Measurements from ENCODE around the gene MAF. TPM values are rescaled to one million over a fixed set of nuclear protein-coding genes. Genes with fewer than 3 reads are reported as not detected.

Gene MAF
- total RNA-seq, 1 experiment from 2014 or later: 2.6 TPM

DNA sequence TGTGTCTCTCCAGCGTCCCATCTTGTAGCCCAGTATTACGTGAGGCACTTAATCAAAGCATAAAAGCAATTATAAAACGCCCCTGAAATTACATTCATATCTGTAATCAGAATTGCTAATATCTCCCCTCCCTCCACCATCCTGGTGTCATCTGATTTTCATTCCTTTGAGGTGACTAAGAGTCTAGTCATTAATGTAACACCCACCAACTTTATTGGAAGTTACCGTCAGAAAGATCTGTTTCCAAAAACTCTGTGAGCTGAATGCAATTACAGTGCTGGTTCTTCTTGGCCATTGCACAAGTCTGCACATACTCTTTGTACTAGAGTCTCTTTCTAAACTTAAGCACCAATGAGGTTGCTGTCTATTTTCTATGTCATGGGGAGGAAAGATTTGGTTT, 12.5 kb upstream of the MAF start:
- peak; percentile 54 for DNase-seq (ENCODE audit: low read depth)

DNA sequence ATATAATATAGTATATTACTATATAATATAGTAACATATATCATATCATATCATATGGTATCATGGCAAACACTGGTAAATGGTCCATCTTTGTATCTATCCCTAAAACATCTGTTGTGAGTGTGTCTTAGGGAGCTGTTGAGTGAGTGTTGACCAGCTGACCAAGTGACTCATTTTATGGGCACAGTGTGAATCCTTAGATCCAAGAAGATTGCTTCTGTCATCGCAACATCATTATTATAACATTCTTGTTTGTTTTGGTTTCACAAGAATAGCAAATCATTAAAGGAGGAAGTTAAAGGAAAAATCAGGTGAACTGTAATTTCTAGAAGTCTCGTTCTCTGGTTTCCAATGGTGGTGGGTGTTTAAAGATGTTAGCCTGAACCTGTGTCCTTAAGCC, 11.7 kb upstream of the MAF start:
- peak; percentile 88 for DNase-seq (ENCODE audit: low read depth)

DNA sequence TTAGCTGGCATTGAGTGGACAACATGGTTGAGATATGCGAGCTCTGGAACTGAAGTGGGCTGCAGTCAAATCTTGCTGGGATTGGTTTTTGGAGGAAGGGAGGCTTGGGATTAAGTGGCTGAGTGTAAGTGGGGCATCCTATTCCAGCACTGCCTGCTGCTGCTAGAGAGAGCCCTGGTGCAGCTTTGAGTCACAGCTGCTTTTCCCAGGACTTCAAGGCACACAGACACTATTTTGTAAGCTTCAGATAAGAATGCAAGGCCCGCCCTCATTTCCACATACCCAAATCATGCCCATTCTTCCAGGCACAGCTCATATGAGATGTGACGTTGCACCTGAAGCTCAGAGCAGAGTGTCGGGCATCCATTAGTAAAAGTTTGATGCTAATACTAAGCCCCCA, 10.2 kb upstream of the MAF start:
- peak; percentile 25 for DNase-seq (ENCODE audit: low read depth)

DNA sequence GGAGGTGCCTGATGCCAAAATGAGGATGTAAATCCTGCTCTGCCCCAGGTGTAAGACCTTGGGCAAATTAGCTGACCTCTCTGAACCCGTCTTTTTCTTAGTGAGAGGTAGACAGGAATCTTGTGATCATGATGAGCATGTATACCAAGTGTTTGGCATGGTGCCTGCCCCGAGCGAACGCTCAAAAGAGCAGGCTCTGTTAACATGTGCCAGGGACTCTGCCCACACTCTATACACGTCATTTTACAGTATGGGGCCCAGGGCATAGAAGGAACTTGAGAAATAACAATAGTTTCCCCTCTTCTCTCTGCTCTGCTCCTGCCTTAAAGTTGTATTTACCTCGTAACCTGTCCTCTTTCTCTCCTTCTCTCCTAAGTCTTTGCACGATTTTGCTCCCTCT, 9.3 kb upstream of the MAF start:
- no peak for DNase-seq (ENCODE audit: low read depth)

DNA sequence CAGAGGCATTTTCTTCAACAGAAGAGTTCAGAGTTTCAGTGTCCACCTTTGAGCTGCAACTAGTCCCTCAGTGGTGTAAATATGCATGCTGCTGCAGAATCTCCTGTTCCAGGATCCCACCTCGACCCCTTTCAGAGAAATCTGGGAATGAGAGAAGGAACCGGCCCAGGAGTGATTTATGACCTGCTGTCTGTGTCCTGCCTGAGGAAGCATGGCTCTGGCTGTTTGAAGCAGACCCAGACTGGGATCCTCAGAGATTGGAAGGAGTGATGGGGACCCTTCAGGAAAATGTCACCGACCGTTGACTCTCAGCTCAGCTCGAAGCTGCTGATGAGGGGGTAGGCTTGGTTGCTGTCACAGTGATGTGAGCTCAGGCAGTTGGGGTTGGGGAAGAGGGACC, 8.4 kb upstream of the MAF start:
- no peak for DNase-seq (ENCODE audit: low read depth)

DNA sequence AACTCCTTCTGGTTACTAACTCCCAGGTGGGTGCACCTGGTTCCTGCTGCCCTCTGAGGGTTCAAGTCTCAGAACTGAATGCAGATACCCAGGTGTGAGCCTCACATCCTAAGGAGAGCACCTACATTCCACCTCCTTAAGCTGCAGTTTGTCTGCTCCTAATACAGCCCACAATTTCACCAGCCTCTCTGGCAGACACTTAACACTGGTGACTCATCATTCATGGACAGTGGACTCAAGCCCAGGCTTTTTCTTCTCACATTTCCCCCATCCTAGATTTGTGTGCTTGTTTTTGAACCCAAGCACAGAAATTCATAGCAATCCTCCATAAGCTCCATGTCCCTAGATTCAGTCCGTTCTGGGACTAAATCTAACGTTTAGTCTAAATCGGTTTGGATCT, 7.0 kb upstream of the MAF start:
- DNase-seq (ENCODE audit: low read depth): peak; percentile 66

DNA sequence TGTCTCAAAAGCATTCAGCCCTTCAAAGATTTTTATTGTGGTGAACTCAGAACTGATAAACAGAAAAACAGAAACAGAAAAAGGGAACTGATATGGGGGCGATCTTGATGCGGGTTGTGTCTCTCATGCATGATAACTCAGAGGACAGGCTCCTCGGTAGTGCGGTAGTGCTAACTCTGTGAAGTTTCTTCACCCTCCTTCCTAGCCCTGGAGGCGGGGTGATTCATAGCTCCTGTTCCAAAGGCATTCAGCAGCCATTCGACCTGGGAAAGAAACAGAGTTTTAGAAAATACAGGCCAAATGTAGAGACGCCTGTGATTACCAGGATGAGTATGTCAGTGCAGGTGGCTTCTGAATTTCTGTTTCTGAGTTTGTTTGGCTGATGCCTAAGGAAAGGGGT, 5.5 kb upstream of the MAF start:
- DNase-seq (ENCODE audit: low read depth): peak; percentile 17

DNA sequence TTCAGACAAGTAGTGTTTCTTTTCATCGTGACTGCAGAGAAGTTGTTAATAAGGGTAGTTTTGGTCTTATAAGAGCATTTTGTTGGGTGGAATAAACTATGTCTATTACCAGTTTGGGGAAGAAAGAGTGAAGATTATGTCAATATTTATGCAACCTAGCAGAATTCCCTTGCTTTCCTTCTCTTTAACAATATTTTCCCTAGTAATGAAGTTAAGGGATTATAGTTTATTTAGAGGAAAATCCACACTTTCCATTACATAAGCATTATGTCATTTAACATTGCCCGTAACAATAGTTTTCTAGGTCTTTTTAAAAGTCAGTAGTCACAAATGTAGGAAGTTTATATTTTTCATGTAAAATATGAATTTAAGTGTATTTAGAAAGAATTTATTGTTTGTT, 2.5 kb upstream of the MAF start:
- no peak for DNase-seq (ENCODE audit: low read depth)

DNA sequence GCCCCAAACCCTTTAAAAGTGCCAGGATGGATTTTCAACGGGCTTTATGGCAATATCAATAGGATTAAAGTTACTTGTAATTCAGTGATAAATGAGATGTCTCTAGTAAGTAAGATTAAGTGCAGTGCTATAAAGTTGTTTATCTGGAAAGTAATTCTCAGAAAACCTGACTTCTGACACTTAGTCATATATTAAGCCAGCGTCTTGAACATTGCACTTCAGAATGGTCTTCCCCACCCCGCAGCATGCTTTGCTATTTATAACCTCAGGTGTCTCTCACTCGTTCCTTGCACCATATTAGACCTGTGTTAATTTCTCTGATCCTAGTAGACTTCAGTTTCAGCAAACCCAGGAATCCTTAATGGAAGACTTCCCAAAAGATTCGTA, 2.1 kb upstream of the MAF start:
- DNase-seq (ENCODE audit: low read depth): no peak

DNA sequence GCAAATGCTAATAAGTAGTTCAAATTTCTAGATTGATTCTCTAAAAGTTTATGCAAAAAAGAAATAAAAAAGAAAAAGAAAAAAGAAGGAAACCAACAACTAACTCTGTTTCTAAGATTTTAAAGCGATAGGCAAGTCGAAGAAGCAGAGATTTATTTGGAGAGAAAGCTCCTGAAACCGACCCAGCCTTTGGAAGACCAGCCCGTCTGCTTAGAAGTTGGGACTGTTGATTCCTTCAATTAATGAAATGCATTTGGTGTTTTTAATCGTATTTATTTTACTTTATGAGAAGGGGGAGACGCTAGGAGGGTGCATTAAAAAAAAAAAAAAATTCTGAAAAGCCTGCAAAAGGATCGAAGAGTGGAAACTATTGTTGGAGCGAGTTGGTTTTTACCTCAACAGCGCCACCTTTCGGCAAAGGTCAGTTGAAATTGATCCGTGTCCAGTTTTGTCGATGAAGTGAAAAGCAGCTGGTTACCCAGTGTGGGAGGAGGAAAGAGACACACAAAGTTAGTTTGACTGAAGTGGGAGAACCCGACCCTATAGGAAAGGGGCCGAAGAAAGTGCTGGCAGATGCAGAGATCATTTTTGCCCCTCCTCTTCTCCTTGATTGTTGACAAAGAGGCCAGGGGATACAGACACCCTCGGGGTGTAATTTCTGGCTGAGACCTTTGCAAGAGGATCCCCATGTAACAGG, 1.5 kb upstream of the MAF start:
- peak; percentile 83 for DNase-seq (ENCODE audit: low read depth)

DNA sequence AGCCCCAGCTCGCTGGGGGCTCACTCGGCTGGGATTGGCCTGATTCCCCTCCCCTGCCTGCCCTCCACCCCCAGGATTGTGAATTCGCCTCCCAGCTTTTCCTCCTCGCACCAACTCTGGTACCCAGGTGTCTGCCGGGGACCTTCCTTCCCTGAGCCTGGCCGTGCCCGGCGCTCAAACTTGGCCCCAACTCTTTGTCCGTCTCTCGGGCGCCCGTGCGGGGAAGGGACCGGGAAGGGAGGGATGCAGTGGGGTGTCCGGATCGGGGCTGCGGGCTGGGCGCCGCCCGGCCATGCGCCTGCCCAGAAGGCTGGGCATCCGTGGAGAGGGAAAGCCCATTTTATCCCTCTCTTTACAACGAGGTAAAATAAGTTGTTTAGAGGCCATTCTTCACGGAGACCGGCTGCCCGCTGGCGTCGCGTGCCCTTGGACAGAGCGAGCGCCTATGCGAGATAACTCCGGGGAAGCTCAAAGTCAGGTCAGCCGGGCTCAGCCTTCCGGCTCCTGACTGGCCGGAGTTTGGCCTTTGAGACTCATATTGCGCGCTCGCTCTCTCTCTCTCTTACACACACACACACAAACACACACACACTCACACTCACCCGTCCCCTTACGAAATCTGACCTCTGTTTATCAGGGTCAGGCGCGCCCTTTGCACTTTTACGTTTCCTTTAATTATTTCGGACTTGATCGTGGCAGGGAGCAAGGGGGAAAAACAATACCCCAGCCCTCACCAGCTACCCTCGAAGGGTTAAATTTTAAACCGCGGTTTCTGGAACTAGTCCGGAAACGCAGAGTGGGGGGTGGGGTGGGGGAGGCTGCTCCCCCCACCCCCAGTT, 774 bp upstream of the MAF start:
- DNase-seq (ENCODE audit: low read depth): peak; percentile 49

DNA sequence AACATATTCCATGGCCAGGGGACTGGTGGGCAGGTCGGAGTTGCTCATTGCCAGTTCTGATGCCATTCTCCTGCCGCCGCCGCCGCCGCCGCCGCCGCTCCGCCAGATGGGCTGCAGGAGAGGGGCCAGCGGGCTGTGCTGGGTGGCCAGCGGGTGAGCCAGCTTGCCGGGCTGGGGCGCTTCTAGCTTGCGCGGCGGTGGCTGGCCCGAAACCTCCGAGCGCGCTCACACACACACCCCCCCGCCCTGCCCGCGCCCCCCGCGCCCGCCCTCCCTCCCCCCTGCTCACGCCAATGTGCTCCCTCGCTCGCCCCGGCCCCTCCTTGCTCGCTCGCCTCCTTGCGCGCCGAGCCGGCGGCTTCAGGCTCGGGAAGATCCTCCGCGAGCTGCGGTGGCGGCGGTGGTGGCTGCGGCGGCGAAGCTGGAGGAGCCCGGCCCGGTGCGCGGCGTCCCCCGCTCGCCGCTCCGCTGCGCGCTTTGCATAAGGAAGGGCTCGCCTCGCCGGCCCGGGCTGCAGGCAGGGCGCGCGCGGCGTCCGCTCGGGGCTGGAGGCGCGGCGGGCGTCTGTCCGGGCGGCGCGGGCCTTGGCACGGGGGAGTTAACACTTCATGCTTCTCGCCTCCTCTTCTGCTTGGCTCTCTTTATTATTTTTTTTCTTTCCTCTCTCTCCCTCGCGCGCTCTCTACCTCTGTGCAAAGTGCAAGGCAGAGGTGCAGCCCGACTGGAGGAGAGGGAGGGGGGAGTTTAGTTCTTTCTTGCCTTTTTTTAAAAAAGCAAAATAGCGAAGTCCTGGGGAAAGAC, 500 bp downstream of the MAF start:
- peak; percentile 35 for DNase-seq (ENCODE audit: low read depth)

DNA sequence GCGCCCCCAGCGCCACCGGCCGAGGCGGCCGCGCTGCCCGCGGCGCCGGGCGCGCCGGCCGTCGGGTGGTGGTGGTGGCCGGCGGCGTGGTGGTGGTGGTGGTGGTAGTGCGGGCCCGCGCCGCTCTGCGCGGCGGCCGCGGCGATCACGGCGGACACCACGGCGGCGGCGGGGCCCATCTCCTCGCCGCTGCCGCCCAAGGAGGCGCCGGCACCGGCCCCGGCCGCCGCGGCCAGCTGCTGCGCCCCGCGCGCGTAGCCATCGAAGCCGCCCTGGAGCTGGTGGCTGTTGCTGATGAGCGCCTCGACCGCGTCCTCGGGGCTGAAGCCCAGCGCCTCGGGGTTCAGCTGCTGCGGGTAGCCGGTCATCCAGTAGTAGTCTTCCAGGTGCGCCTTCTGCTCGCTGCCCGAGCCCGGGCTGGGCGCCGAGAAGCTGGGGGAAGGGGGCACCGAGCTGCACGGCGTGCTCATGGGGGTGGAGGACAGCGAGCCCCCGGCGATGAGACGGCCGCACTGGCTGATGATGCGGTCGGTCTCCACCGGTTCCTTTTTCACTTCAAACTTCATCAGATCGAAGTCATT, 1.2 kb downstream of the MAF start:
- DNase-seq (ENCODE audit: low read depth): peak; percentile 13

DNA sequence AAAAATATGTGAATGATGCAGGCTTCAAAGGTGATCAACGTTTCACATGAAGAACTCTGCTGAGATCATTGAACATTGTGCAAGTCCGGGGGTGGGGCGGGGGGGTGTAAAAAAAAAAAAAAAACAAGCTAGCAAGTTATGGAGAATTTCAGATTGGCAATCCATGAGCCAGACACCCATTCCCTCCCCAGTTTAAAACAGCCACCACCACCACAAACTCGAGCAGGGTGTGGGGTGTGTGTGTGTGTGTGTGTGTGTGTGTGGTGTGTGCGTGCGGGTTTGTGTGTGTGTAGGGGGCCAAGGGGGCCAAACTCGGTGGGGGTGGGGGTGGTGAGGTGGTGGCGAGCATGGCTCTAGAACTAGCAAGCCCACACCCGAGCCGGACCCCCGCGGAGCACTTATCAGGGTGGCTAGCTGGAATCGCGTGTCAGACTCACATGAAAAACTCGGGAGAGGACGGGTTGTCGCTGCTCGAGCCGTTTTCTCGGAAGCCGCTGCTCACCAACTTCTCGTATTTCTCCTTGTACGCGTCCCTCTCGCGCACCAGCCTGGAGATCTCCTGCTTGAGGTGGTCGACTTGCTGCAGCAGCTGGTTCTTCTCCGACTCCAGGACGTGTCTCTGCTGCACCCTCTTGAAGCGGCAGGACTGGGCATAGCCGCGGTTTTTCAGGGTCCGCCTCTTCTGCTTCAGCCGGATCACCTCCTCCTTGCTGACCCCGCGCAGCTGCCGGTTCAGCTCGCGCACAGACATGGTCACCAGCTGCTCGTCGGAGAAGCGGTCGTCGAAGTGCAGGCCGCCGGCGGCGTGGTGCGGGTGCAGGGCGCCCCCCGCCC, 2.0 kb downstream of the MAF start:
- DNase-seq (ENCODE audit: low read depth): peak; percentile 79

DNA sequence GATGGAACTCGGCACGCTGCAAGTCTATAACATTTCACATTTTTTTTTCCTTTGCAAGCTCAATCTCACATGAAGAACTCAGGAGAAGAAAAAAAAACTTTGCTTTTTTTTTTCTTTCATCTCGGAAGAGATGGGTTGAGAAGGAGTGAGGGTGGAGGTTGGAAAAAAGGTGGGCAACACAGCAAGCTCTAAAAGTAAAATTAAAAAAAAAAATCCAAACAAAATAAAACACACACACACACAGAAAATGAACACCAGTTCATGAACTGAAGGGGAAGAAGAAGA, 2.5 kb downstream of the MAF start:
- DNase-seq (ENCODE audit: low read depth): no peak

DNA sequence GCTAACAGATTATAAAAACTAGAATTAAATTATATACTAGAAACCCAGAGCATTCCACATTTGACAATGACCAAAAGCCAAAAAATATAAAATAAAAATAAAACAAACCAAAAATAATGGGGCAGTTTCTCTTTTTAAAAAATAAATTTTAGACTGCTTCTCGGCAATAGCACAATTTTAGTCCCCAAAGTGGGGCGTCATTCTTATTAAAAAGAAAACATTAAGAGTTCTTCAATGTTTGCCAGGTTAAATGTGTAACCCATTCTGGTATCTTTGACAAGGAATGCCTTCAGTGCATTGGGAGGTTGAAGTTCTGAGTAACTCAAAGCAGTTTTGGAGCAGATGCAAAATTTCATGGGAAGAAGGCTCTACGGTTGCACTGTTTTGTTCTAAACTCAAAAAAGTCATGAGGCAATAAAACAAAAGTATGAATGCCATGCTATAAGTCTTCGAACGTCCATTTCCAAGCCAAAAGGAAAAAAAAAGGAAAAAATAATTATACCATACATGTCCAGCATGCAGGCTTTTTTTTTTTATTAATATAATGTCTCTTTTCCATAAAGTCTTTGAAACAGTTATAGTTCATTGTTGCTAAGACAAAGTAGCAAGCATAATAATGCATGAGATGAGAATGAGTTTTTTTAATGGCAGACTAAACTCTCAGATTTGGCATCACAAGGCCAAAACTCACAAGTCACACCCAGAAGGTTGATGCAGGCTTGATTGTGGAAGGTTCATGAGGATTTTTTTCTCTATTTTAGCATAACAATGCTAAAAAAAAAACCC, 3.1 kb downstream of the MAF start:
- peak; percentile 3 for DNase-seq (ENCODE audit: low read depth)

DNA sequence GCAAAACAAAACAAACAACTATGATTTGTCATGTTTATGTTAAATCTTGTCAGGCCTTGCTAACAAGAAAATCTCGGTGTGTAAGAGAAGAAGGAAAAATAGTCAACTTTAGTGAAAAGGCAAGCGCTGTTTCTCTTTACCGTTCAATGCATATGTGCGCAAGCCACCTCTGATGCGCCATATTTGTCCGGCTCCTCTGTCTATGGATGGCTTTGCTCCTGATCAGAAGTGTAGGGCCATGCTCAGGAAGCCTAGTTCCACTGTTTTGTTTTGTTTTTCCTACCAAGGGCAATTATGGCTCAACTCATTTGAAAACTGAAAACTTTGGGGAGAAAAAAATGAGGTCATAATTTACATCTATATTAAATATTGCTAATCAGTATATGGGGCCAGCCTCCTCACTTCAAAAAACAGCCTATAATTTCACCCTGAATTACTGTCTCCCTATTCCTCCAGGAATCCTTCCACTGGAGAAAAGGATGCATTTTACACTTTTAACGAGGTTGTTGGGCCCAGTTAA, 4.5 kb downstream of the MAF start:
- DNase-seq (ENCODE audit: low read depth): no peak

DNA sequence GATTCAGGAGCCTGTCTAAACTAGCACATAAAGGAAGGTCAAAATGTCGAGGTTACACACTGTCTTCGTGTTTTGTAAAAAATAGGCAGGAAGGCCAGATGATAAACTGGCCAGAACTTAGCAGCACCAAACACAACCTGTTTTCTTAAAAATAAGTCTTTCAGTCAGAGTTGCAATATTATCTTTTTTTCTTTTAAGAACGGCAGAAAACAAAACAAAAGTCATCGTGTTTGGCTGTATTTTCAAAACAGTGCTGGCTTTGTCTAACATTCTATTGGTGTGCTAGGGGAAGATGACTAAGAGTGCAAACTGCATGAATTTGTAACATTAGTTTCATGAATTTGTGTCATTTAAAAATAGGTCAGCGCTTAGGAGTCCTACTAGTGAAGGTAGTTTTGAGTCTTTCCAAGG, 5.3 kb downstream of the MAF start:
- DNase-seq (ENCODE audit: low read depth): peak; percentile 35

DNA sequence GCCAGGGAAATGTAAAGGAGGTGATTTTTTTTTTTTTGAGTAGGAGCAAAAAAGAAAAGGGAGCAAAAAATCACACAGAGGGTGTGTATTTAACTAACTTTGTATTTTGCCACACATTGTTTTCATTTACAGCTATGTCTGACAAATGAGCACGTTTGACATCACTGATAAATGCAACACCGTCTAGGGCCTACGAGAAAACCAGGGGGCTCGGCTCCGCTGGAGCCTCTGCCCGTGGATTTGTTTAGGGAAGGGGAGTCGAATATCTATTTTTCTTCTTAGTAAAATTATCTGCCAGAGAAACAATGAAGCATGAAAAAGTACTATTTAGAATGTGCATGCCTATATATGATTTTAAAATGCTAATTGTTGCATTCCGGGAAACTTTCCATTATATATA, 6.8 kb downstream of the MAF start:
- DNase-seq (ENCODE audit: low read depth): no peak

DNA sequence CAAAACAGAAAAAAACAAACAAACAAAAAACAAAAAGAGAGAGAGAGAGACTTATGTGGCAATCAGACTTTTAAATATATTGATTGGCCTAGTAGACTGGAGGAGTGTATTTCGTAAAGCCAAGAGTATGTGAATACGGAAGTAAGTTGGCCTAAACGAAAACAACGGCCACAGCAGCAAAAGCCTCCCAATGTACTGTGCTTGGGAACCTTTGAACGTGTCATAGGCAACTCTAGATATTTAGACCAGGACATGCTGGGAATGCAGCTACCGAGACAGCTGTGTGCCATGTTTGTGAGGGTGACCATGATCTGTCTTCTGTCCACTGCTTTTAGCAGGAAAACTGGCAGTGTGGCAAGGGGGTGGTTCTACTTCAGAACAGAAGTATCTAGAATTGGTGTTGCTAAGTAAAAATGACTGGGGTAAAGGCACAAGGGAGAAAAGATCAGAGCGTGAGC, 7.4 kb downstream of the MAF start:
- no peak for DNase-seq (ENCODE audit: low read depth)
